CD4-positive, alpha-beta memory T cell (primary cell): ENCODE data around the gene SORCS3. TPM values are rescaled to one million over a fixed set of nuclear protein-coding genes. Genes with fewer than 3 reads are reported as not detected.

ENCODE experiments used
- CTCF ChIA-PET: fragments of 350-600 bp; sonication (Branson Sonifier 250); formaldehyde crosslinking; loops from one replicate; lab custom pipeline; 2021; ENCODE audit warnings: inconsistent platforms; ENCODE audit not compliant: partially characterized antibody; lab: Charles Lee
- POLR2A ChIA-PET: fragments of 350-600 bp; sonication (Branson Sonifier 250); formaldehyde crosslinking; loops from one replicate; lab custom pipeline; 2021; ENCODE audit not compliant: partially characterized antibody; lab: Charles Lee
- DNase-seq, 5 donors: peaks; one replicate each; pipeline versions ENCODE4 v3.0.0 to v3.0.0-alpha.2; 2020 to 2022; ENCODE audit warnings: mixed read lengths in 1 of 5
- H3K27ac ChIP-seq: one replicate; pipeline ENCODE4 v1.7.0; 2013; ENCODE audit warnings: low read depth, low read length
- H3K27me3 ChIP-seq: 2 replicates; pipeline ENCODE4 v1.7.0; 2013; ENCODE audit warnings: mild to moderate bottlenecking, low read length, moderate library complexity; ENCODE audit not compliant: insufficient read depth
- H3K36me3 ChIP-seq: 2 replicates; pipeline ENCODE4 v1.7.0; 2013; ENCODE audit warnings: mild to moderate bottlenecking, low read length, moderate library complexity; ENCODE audit not compliant: insufficient read depth
- H3K4me1 ChIP-seq: 2 replicates; pipeline ENCODE4 v1.7.0; 2013; ENCODE audit warnings: mild to moderate bottlenecking, low read length, moderate library complexity; ENCODE audit not compliant: insufficient read depth
- H3K4me3 ChIP-seq, 2 donors: one replicate each; pipeline ENCODE4 v1.7.0; 2013; ENCODE audit warnings: low read length in 2 of 2, mild to moderate bottlenecking in 1 of 2
- H3K9me3 ChIP-seq, 2 donors: one replicate each; pipeline ENCODE4 v1.7.0; 2013; ENCODE audit warnings: low read length in 2 of 2, control low read depth in 1 of 2; ENCODE audit not compliant: control insufficient read depth in 1 of 2
- H3K27ac Mint-ChIP-seq, 7 donors: one replicate each; pipeline ENCODE4 v1.8.0; 2020 to 2021; ENCODE audit warnings: mixed read lengths in 7 of 7, mild to moderate bottlenecking in 6 of 7, inconsistent platforms in 3 of 7, moderate library complexity in 3 of 7
- H3K27me3 Mint-ChIP-seq, 2 donors: one replicate each; pipeline ENCODE4 v1.8.0; 2020 to 2021; ENCODE audit warnings: mixed read lengths in 2 of 2
- H3K36me3 Mint-ChIP-seq, 2 donors: one replicate each; pipeline ENCODE4 v1.8.0; 2020 to 2021; ENCODE audit warnings: mixed read lengths in 2 of 2, inconsistent platforms in 1 of 2, mild to moderate bottlenecking in 1 of 2
- H3K4me1 Mint-ChIP-seq, 4 donors: one replicate each; pipeline ENCODE4 v1.8.0; 2020 to 2021; ENCODE audit warnings: mixed read lengths in 4 of 4, mild to moderate bottlenecking in 1 of 4
- H3K4me3 Mint-ChIP-seq, 8 donors: one replicate each; pipeline ENCODE4 v1.8.0; 2020 to 2021; ENCODE audit warnings: mixed read lengths in 8 of 8, mild to moderate bottlenecking in 7 of 8, moderate library complexity in 6 of 8, inconsistent platforms in 3 of 8
- H3K9me3 Mint-ChIP-seq, 8 donors: one replicate each; pipeline ENCODE4 v1.8.0; 2020 to 2021; ENCODE audit warnings: mixed read lengths in 8 of 8, mild to moderate bottlenecking in 5 of 8, inconsistent platforms in 3 of 8, moderate library complexity in 1 of 8
- intact Hi-C: fragments of 100-400 bp; cut with micrococcal nuclease; formaldehyde crosslinking; loops from one replicate; pipeline ENCODE4 v1.15.1; 2023
- polyA plus RNA-seq, 2 donors: library from polyadenylated mRNA; unstranded; fragments of 300-500 nt; fragmentation: Illumina TruSeq; gene quantifications; one replicate each; pipeline ENCODE4 v1.2.3, GENCODE V29; 2021
- total RNA-seq, 2 experiments: library from RNA; stranded (reverse); gene quantifications; one replicate each; pipeline ENCODE4 v1.2.3, GENCODE V29; 2021

The SORCS3 gene
- total and polyA plus RNA-seq, 4 experiments from 2014 or later, result 0.06 to 0.21 TPM; not detected in 2

- no peak overlapping the region for H3K27ac Mint-ChIP-seq
- peaks cover 3% of the 10 kb centered on the region in 2 donors for H3K27me3 Mint-ChIP-seq
- no peaks in the 10 kb centered on the region for H3K36me3 ChIP-seq
- no peak for DNase-seq
- no peaks in the 10 kb centered on the region for H3K4me1 Mint-ChIP-seq
- no peaks in the 10 kb centered on the region for H3K4me1 ChIP-seq
- H3K4me3 ChIP-seq, result no peak overlapping the region
- H3K27me3 ChIP-seq, result no peaks in the 10 kb centered on the region
- H3K4me3 Mint-ChIP-seq, result no peak overlapping the region
- intact Hi-C loops, result no loop called here
- H3K27ac ChIP-seq, result no peak overlapping the region
- H3K9me3 Mint-ChIP-seq, result no peaks in the 10 kb centered on the region
- ChIA-PET CTCF (no interaction called here), POLR2A (no interaction called here)
- H3K9me3 ChIP-seq, result no peaks in the 10 kb centered on the region
- no peaks in the 10 kb centered on the region for H3K36me3 Mint-ChIP-seq
These were observed 194.3 kb downstream of the SORCS3 start for GRCh38 chr10:104835422-104835821.

DNA sequence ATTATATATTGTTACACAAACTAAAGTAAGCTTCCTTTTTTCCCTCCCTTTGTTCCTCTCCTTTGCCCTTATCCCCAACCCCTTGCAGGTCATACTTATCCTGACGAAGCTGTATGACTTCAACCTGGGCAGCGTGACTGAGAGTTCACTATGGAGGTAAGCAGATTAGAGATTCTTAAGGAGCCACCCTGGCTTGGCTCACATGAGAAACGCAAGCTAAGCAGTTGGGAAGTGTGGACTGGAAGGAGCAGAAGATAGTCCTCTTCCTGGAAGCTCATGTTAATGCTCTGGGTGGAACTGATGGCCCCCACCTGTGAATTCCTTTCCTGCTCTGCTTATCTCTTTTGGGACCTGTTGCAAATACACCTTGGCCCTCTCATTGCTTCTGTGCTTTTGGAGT is 201.6 kb downstream of the SORCS3 start:
- peaks cover under 1 to 1% of the 10 kb centered on the region in 2 donors for H3K27me3 Mint-ChIP-seq
- Histone ChIP-seq H3K4me1 (no peaks in the 10 kb centered on the region), H3K4me3 (no peak overlapping the region), H3K36me3 (no peaks in the 10 kb centered on the region), H3K27ac (no peak overlapping the region), H3K9me3 (no peaks in the 10 kb centered on the region), H3K27me3 (no peaks in the 10 kb centered on the region)
- peaks cover 0 to 1% (median 0%) of the 10 kb centered on the region in 8 donors for H3K9me3 Mint-ChIP-seq
- no peak for DNase-seq
- POLR2A ChIA-PET, result no interaction called here
- H3K4me3 Mint-ChIP-seq, result no peak overlapping the region
- no peak overlapping the region for H3K27ac Mint-ChIP-seq
- CTCF ChIA-PET, result no interaction called here
- no peaks in the 10 kb centered on the region for H3K36me3 Mint-ChIP-seq
- no peaks in the 10 kb centered on the region for H3K4me1 Mint-ChIP-seq
- intact Hi-C loops, result no loop called here

GRCh38 chr10:104844073-104844472 is 203.0 kb downstream of the SORCS3 start:
- Histone ChIP-seq H3K27ac (no peak overlapping the region), H3K36me3 (no peaks in the 10 kb centered on the region), H3K4me3 (no peak overlapping the region), H3K4me1 (no peaks in the 10 kb centered on the region), H3K27me3 (no peaks in the 10 kb centered on the region), H3K9me3 (no peaks in the 10 kb centered on the region)
- Mint-ChIP-seq H3K4me1 (no peaks in the 10 kb centered on the region), H3K9me3 (peaks cover 0 to 1% (median 0%) of the 10 kb centered on the region in 8 donors), H3K27ac (no peak overlapping the region), H3K36me3 (no peaks in the 10 kb centered on the region), H3K27me3 (peaks cover 0 to 1% of the 10 kb centered on the region in 2 donors), H3K4me3 (no peak overlapping the region)
- DNase-seq, result no peak
- ChIA-PET POLR2A (no interaction called here), CTCF (no interaction called here)
- intact Hi-C loops, result no loop called here

- Mint-ChIP-seq H3K27me3 (no peaks in the 10 kb centered on the region), H3K4me1 (no peaks in the 10 kb centered on the region), H3K4me3 (no peak overlapping the region), H3K9me3 (no peaks in the 10 kb centered on the region), H3K27ac (no peak overlapping the region), H3K36me3 (no peaks in the 10 kb centered on the region)
- no peak for DNase-seq
- Histone ChIP-seq H3K9me3 (no peaks in the 10 kb centered on the region), H3K27me3 (no peaks in the 10 kb centered on the region), H3K4me1 (no peaks in the 10 kb centered on the region), H3K36me3 (no peaks in the 10 kb centered on the region), H3K27ac (no peak overlapping the region), H3K4me3 (no peak overlapping the region)
- intact Hi-C loops, result no loop called here
- ChIA-PET POLR2A (no interaction called here), CTCF (no interaction called here)
These were observed 208.9 kb downstream of the SORCS3 start for GRCh38 chr10:104850023-104850422.

DNA sequence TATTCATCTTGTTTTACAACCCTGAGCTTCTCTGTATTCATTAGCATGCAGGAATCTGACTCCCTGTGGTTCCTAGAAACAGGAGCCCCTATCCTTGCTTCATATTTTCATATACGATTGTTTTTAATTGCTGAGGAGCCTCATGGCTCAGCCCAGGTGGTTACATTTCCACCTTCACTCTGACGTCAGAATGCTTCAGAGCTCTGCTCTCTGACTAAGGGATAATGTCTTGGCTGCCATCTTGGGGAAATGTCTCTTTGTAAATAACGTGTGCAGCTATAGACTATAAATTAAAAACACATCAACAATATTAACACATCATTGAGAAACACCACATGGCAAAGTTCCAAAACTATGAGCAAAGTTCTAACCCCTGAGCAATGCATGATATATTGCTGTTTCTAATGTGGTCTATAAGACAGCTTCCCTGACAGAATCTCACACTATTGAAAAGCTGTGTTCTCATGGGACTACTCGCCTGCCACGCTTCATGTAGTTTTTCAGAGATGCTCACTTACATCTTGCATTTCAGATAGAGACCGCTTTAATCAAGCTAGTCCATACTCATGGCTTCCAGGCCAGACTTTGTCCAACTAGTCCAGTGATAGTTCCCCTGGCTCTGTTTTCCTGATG is 227.0 kb downstream of the SORCS3 start:
- no peaks in the 10 kb centered on the region for H3K36me3 ChIP-seq
- CTCF ChIA-PET, result no interaction called here
- H3K9me3 ChIP-seq, result no peaks in the 10 kb centered on the region
- peaks cover 0 to 2% (median 0%) of the 10 kb centered on the region in 8 donors for H3K9me3 Mint-ChIP-seq
- no peaks in the 10 kb centered on the region for H3K27me3 ChIP-seq
- no peaks in the 10 kb centered on the region for H3K4me1 ChIP-seq
- H3K4me3 ChIP-seq, result no peak overlapping the region
- no peak overlapping the region for H3K27ac ChIP-seq
- no peak for DNase-seq
- peaks cover 0 to 2% (median 0%) of the 10 kb centered on the region in 4 donors for H3K4me1 Mint-ChIP-seq
- no peak overlapping the region for H3K27ac Mint-ChIP-seq
- no peaks in the 10 kb centered on the region for H3K36me3 Mint-ChIP-seq
- H3K27me3 Mint-ChIP-seq, result peaks cover 1 to 6% of the 10 kb centered on the region in 2 donors
- H3K4me3 Mint-ChIP-seq, result no peak overlapping the region
- intact Hi-C loops, result no loop called here
- POLR2A ChIA-PET, result no interaction called here

GRCh38 chr10:104872691-104873090 is 231.6 kb downstream of the SORCS3 start:
- POLR2A ChIA-PET, result no interaction called here

GRCh38 chr10:104873161-104873560 is 232.1 kb downstream of the SORCS3 start:
- ChIA-PET CTCF (no interaction called here), POLR2A (no interaction called here)
- Mint-ChIP-seq H3K27ac (no peak overlapping the region), H3K4me1 (no peaks in the 10 kb centered on the region), H3K27me3 (peaks cover 1 to 6% of the 10 kb centered on the region in 2 donors), H3K9me3 (peaks cover 0 to 3% (median 0%) of the 10 kb centered on the region in 8 donors), H3K36me3 (no peaks in the 10 kb centered on the region), H3K4me3 (no peak overlapping the region)
- no peak for DNase-seq
- Histone ChIP-seq H3K4me3 (no peak overlapping the region), H3K27me3 (no peaks in the 10 kb centered on the region), H3K27ac (no peak overlapping the region), H3K4me1 (no peaks in the 10 kb centered on the region), H3K36me3 (no peaks in the 10 kb centered on the region), H3K9me3 (no peaks in the 10 kb centered on the region)
- intact Hi-C loops, result no loop called here

More at GRCh38 chr10:104872691-104873090, 231.6 kb downstream of the SORCS3 start:
- H3K36me3 Mint-ChIP-seq, result no peaks in the 10 kb centered on the region
- H3K4me1 Mint-ChIP-seq, result no peaks in the 10 kb centered on the region
- intact Hi-C loops, result no loop called here
- no peak overlapping the region for H3K4me3 ChIP-seq
- no peak overlapping the region for H3K27ac Mint-ChIP-seq
- H3K36me3 ChIP-seq, result no peaks in the 10 kb centered on the region
- H3K9me3 Mint-ChIP-seq, result peaks cover 0 to 3% (median 0%) of the 10 kb centered on the region in 8 donors
- H3K4me3 Mint-ChIP-seq, result no peak overlapping the region
- no peak overlapping the region for H3K27ac ChIP-seq
- no peaks in the 10 kb centered on the region for H3K4me1 ChIP-seq
- peaks cover 1 to 6% of the 10 kb centered on the region in 2 donors for H3K27me3 Mint-ChIP-seq
- CTCF ChIA-PET, result no interaction called here
- H3K9me3 ChIP-seq, result no peaks in the 10 kb centered on the region
- no peaks in the 10 kb centered on the region for H3K27me3 ChIP-seq
- DNase-seq, result no peak
